Neural crest cell (in vitro differentiated cells): ENCODE data around the gene EVI5. TPM values are rescaled to one million over a fixed set of nuclear protein-coding genes. Genes with fewer than 3 reads are reported as not detected.

Experiments
- DNase-seq: peaks from one replicate; pipeline ENCODE4 v3.0.0; 2021; ENCODE audit warnings: low read depth, mixed read lengths, low spot score
- H3K27ac Mint-ChIP-seq: one replicate; pipeline ENCODE4 v1.8.0; 2021; ENCODE audit warnings: mild to moderate bottlenecking, mixed read lengths; ENCODE audit not compliant: unreplicated experiment
- H3K27me3 Mint-ChIP-seq: 2 replicates; pipeline ENCODE4 v1.8.0; 2021; ENCODE audit warnings: low read depth, mild to moderate bottlenecking, mixed read lengths
- H3K36me3 Mint-ChIP-seq: 2 replicates; pipeline ENCODE4 v1.8.0; 2021; ENCODE audit warnings: low read depth, mild to moderate bottlenecking, mixed read lengths
- H3K4me1 Mint-ChIP-seq: 2 replicates; pipeline ENCODE4 v1.8.0; 2021; ENCODE audit warnings: mixed read lengths
- H3K4me3 Mint-ChIP-seq: one replicate; pipeline ENCODE4 v1.8.0; 2021; ENCODE audit warnings: mild to moderate bottlenecking, mixed read lengths
- H3K9me3 Mint-ChIP-seq: 2 replicates; pipeline ENCODE4 v1.8.0; 2021; ENCODE audit warnings: mixed read lengths
- total RNA-seq: library from RNA; stranded (reverse); gene quantifications from 2 replicates; pipeline ENCODE4 v1.2.1, GENCODE V29; 2021
- TF ChIP-seq, protein P1 (sequence below): fragments of 200-600 bp; sonication (generic); conservative IDR thresholded peaks from 2 replicates; pipeline ENCODE4 v1.5.0; 2021; ENCODE audit warnings: antibody characterized with exemption, mild to moderate bottlenecking

EVI5 gene
- total RNA-seq, 1 donor from 2014 or later = 24.7 TPM

- peaks cover 2% of the 10 kb centered on the region for H3K27me3 Mint-ChIP-seq
- TF ChIP-seq, protein P1, sequence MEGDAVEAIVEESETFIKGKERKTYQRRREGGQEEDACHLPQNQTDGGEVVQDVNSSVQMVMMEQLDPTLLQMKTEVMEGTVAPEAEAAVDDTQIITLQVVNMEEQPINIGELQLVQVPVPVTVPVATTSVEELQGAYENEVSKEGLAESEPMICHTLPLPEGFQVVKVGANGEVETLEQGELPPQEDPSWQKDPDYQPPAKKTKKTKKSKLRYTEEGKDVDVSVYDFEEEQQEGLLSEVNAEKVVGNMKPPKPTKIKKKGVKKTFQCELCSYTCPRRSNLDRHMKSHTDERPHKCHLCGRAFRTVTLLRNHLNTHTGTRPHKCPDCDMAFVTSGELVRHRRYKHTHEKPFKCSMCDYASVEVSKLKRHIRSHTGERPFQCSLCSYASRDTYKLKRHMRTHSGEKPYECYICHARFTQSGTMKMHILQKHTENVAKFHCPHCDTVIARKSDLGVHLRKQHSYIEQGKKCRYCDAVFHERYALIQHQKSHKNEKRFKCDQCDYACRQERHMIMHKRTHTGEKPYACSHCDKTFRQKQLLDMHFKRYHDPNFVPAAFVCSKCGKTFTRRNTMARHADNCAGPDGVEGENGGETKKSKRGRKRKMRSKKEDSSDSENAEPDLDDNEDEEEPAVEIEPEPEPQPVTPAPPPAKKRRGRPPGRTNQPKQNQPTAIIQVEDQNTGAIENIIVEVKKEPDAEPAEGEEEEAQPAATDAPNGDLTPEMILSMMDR = no peak
- no peak overlapping the region for H3K4me3 Mint-ChIP-seq
- H3K36me3 Mint-ChIP-seq = no peaks in the 10 kb centered on the region
- no peaks in the 10 kb centered on the region for H3K4me1 Mint-ChIP-seq
- no peaks in the 10 kb centered on the region for H3K9me3 Mint-ChIP-seq
- no peak overlapping the region for H3K27ac Mint-ChIP-seq
- no peak for DNase-seq
Observed at GRCh38 chr1:92503926-92504285, 281.0 kb downstream of the EVI5 start.

DNA sequence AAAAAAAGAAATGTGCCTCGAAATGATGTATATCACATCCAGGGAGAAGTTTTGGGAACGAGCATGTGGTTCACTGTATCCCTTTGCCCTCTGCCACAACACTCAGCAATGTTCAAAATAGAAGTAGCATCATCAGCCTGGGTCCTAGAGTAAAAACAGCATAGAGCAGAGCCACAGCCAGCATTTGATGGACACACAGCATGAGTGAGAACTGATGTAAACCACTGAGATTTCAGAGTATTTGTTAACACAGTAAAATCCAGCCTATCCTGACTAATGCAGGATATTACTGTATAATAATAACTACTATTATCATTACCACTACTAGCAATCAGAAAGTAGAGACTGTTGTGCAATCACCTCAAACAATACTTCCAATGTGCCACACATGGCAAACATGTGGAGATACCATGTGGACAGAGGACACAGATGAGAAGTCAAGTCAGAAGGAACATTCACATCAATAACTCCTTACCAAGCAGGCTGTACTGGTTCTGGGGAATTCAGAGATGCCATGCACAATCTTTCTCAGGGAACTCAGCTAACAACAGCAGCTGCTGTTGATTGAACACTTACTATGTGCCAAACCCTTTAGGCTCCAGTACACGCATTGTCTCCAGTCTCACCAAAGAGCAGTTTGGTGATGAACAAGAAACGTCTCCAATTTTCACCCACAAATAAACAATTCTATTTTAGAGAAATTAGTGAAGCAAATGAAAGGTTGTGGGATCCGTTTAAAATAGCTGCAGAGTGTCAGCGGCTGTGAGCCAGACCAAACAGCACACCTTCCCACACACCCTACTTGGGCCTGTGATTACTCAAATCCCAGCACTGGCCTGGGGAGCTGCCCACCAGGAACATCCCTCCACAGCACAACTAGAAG is 281.6 kb downstream of the EVI5 start:
- Mint-ChIP-seq H3K4me1 (no peaks in the 10 kb centered on the region), H3K4me3 (no peak overlapping the region), H3K27me3 (peaks cover 4% of the 10 kb centered on the region), H3K36me3 (no peaks in the 10 kb centered on the region), H3K27ac (no peak overlapping the region), H3K9me3 (no peaks in the 10 kb centered on the region)
- no peak for DNase-seq
- TF ChIP-seq, protein P1 = no peak

DNA sequence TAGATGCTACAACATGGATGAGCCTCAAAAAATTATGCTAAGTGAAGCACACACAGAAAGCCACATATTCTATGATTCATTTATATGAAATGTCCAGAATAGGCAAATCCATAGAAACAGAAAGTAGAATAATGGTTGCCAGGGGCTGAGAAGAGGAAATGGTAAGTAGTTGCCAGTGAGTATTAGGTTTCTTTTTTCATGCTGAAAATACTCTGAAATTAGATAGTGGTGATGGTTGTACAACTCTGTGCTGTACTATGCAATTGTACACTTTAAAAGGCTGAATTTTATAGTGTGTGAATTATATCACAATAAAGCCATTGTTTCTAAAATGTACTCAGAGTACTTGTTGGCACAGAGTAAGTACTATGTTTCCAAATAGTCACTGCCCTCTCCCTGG is 282.7 kb downstream of the EVI5 start:
- Mint-ChIP-seq H3K36me3 (no peaks in the 10 kb centered on the region), H3K4me3 (no peak overlapping the region), H3K27me3 (peaks cover 7% of the 10 kb centered on the region), H3K27ac (no peak overlapping the region), H3K9me3 (no peaks in the 10 kb centered on the region), H3K4me1 (no peaks in the 10 kb centered on the region)
- TF ChIP-seq, protein P1 = no peak
- DNase-seq = no peak

GRCh38 chr1:92500552-92500951 is 284.4 kb downstream of the EVI5 start:
- Mint-ChIP-seq H3K36me3 (no peaks in the 10 kb centered on the region), H3K27ac (no peak overlapping the region)

GRCh38 chr1:92495392-92496063 is 289.4 kb downstream of the EVI5 start:
- no peak for DNase-seq

More at GRCh38 chr1:92500552-92500951, 284.4 kb downstream of the EVI5 start:
- Mint-ChIP-seq H3K4me1 (no peaks in the 10 kb centered on the region), H3K9me3 (no peaks in the 10 kb centered on the region), H3K4me3 (no peak overlapping the region), H3K27me3 (peaks cover 10% of the 10 kb centered on the region)
- no peak for DNase-seq
- TF ChIP-seq, protein P1 = no peak

More at GRCh38 chr1:92495392-92496063, 289.4 kb downstream of the EVI5 start:
- no peak overlapping the region for H3K4me3 Mint-ChIP-seq
- H3K9me3 Mint-ChIP-seq = no peaks in the 10 kb centered on the region
- TF ChIP-seq, protein P1 = no peak
- no peaks in the 10 kb centered on the region for H3K36me3 Mint-ChIP-seq
- peaks cover 42% of the 10 kb centered on the region for H3K27me3 Mint-ChIP-seq
- no peaks in the 10 kb centered on the region for H3K4me1 Mint-ChIP-seq
- no peak overlapping the region for H3K27ac Mint-ChIP-seq
